ENCODE results near the gene MINDY4.

- TF ChIP-seq CTCF (IDR thresholded peaks at IDR 0.05) (no peak), POLR2A (IDR thresholded peaks at IDR 0.05) (no peak), POLR2AphosphoS5 (IDR thresholded peaks at IDR 0.05) (no peak)
These were observed 47.4 kb upstream of the MINDY4 start for GRCh38 chr7:30723776-30724175.
